SW480 (cell line): ENCODE results near the gene WSCD2.

ENCODE experiments used
- DNase-seq: peaks from one replicate; pipeline ENCODE4 v3.0.0-alpha.2; 2016; ENCODE audit warnings: low spot score

The WSCD2 gene

DNA sequence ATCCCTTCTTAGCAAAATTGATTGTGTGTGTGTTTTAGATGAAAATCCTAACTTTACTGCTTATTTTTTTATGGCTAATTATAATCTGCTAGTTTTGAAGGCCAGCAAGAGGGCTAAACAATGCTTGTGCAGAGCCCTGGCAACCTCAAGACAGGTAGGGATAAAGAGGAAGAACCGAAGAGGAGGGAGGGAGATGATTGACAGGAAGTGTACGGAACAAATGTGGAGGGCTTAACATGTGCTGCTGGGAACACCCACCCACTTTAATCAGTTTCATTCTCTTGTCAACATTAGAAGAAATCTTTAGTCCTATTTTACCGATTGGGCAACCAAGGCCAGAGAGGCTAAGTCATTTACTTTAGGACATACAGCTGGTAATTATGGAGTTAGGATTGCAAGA, 1.4 kb upstream of the WSCD2 start:
- DNase-seq = no peak

DNA sequence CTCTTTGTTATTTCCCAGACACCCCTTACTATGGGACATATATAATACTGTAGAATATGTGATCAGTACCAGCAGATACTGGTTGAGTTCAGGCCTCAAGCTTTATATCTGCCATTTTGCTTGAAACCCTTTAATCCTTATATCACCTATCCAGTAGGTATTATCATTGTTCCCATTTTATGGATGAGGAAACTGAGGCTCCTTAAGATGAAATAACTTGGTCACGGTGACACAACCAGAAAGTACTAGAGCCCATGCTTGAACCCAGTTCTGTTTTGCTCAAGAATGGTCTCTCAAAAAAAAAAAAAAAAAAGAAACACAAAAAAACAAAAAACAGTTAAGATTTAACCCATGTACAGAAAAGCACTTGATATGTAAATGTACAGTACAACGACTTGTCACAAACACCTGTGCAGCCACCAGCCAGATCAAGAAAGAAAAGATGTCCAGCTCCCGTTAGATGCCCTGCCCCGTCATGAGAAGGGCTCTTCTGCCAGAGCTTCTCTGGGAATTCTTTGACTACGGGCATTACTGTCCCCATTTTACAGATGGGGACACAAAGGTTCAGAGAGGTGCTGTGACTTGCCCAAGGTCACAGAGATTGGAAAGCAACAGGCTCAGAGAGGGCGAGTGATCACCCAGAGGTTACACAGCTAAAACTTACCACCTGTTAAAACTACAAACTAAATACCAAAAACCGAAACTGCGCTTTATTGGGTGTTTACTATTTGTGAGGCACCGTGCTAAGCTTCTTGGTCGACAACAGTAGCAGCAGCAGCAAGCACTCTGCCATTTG, 669 bp upstream of the WSCD2 start:
- no peak for DNase-seq

DNA sequence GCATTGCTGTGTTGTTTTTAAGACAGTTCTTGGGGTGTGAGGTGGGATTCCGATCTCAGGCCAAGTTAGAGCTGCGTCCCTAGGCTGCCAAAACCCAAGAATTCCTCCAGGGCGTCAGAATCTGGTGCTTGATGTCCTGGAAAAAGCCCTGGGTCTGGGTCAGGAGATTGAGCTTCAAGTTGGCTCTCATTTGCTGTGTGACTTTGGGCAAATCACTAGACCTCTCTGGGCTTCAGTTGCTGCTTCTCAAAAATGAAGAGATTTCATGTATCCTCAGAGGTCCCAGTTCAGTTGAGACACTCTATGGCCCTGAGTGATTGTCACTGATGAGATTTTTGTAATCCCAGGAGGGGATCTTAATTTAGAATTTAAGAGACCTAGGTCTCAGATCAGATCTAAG, 1.9 kb downstream of the WSCD2 start:
- no peak for DNase-seq

DNA sequence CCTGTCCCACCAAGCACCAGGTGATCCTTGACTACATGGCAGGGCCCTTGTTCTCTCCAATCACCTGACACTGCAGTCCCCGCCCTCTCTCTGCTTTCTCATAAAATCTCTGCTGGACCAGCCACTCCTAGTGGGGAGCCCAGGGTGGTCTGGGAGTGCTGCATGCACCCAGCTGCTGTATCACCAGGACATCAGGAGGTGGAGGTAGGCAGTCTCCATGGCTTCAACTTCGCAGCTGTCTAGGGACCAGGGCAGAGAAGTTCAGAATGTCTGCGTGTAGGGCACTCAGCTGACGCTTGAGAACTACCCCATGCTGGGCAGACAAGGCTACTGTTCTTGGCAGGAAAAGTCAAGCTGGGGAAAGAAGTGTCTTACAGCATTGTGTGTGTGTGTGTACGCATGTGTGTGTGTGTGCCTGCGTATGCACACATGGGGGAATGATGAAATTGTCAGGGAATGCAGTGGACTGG, 2.6 kb downstream of the WSCD2 start:
- DNase-seq = no peak

DNA sequence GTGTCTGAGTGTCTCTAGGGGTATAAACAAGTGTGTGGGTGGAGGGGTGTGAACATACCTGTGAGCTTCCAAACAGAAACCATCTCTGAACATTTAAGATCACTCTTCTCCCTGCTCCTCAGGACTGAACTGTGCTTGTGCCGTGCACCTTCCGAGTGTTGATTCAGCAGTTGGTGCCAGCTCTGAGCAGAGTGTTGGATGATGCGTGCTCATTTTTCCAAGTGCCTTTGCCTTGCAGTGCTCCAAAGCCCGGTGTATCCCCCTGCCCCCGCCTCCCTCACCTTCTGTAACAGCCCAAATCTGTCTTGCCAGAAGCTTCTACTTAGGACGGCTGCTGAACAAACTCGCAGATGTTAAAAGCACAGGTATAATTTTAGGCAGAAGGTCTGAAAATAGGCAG, 4.4 kb downstream of the WSCD2 start:
- no peak for DNase-seq

DNA sequence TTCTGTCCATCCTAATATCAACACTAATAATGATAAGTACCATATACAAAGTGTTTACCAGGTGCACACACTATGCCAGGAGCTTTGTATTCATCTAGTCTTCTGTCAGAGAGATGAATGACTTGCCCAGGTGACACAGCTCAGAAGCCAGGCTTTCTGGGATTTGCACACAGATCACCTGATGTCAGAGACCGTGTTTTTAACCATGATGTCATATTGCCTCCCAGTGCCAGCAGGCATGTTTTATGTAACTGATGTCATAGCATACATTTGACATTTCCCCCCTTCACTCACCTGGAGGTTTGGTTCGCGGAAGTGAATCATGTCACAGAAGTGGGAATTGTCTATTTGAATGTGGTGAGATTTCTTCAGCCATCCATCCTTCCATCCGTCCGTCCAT, 5.7 kb downstream of the WSCD2 start:
- no peak for DNase-seq

DNA sequence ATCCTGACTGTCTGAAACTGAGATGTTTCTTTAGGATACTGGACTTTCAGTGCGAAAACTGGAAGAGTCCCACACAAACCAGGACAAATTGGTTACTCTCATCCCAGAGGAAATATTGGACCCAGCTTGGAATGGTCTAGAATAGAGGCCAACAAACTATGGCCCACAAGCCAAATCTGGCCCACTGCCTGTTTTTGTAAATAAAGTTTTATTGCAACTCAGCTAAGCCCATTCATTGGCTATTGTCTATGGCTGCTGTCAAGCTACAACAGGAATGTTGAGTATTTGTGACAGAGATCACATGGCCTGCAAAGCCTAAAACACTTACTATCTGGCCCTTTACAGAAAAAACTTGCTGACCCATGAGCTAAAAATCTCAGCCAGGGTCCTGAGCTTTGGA, 6.5 kb downstream of the WSCD2 start:
- DNase-seq = no peak

DNA sequence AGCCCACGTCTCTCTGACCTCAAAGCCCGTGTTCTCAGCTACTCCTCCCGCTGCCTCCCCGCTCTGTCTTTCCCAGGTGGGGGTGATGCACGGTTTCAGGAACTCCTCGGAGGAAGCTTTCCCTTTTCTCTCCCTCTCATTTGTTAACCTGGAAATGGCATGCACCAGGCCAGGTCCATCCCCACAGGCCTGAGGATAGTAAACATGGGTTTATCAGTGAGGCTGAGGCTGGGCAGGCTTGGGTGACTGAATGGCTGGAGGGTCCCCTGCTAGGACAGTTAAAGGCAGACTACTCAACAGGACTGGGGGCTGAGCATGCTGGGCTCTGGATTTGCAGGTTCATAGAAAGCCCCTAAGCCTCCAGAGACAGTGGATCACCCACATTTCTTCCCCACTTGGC, 7.6 kb downstream of the WSCD2 start:
- no peak for DNase-seq

DNA sequence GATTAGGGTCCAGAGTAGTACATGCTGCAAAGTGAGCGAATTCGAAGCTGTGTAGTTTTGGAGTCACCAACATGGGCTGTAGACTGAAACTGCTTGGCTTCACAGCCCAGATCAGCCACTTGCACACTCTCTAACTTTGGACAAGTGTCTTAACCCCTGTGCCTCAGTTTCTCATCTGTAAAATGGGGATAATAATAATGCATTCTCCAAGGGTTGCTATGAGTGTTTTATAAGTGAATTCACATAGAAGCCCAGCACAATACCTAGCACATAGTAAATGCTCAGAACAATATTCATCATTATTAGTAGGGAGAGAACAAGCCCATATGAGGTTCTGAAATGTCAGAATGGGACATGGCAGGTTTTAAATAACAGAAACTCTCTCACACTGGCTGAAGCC, 10.4 kb downstream of the WSCD2 start:
- DNase-seq = no peak

DNA sequence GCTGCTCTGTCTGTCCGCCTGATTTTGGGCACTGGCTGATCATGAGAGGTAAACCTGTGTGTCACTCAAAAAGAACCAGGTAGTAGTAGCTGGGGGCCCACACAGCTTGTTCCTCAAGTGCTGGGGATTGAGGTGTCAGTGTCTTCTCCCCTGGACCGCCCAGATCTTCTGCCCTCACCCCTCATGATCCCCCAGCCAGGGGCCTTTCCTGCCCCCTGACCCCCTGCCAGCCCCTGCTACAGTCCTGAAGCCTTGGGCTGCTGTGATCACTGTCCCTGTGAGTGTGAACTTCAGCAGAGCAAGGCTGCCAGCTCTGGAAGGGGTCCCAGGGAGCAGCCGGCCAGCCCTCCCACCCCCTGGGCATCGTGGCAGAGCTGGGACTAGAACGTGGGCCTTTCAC, 11.4 kb downstream of the WSCD2 start:
- DNase-seq = no peak

DNA sequence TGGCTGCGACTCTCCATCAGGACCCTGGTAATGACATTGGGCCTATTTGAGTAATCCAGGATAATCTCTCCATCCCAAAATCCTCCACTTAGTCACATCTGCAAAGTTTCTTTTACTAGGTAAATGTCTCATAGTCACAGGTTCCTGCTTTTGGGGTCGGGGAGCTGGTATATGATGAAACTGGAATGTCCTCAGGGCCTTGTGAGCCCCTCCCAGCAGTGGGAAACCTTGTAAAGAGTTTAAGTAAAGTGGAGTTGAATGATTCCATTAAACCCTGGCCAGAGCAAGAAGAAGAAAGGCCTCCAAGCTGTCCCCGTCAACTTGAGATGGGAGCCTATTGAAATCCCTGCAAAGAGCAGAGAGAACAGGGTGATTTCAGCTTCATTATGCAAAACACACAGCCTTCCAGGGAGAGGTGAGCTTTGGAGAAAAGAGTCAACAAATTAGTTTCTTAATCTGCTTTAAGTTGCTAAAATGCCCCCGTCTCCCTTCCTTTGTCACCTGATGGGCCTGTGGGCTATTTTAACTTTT, 12.6 kb downstream of the WSCD2 start:
- DNase-seq = no peak

DNA sequence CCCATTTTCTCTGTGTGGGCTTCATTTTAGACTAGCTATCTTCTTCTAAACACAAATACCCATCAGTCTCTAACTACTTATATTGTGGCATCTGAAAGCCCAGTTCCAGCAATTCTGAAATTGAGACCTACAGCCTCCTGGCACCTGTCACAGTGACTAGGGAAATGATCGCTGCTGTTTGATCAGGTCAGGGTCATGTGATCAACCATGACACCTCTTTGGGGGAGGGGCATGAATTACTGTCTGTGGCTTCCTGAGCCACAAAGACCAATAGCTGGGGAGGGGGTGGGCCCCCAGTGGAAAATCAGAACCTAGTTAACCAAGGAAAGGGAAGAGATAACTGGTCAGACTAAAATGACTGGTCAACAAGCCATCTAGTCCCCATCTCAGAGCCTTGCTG, 14.1 kb downstream of the WSCD2 start:
- DNase-seq = no peak

DNA sequence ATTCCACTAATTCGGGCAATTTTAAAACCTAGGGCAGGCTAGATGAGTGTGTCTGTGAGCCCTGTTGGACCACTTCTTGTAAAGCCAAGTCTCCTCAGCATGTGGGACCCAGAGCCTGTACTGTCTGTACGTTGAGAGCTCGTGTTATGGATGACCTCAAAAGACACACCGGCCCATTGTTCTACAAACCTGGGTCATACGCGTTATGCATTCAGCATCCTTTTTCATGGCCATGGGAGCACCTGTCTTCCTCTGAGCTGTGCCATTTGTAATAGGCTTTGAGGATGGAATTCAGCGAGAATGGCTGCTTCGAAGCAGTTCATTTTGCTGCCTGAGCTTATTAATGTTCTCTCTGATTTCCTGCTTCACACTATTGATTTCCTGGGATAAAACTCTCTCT, 15.0 kb downstream of the WSCD2 start:
- DNase-seq = no peak

DNA sequence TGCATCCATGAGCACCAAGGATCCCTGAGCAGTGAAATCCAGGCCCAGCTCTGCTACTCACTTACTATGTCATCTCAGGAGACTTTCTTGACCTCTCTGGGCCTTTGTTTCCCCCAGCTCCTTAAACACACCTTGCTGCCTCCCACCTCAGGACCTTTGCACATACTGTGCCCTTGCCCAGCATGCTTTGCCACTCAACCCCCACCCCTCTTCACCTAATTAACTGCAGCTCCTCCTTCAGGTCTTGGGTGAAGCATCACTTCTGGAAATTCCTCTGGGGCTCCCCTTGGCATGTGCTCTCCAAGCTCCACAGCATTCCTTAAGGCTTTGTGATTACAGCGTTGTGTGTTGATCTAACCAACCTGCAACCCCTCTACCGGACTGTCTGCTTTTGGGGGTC, 15.9 kb downstream of the WSCD2 start:
- no peak for DNase-seq

DNA sequence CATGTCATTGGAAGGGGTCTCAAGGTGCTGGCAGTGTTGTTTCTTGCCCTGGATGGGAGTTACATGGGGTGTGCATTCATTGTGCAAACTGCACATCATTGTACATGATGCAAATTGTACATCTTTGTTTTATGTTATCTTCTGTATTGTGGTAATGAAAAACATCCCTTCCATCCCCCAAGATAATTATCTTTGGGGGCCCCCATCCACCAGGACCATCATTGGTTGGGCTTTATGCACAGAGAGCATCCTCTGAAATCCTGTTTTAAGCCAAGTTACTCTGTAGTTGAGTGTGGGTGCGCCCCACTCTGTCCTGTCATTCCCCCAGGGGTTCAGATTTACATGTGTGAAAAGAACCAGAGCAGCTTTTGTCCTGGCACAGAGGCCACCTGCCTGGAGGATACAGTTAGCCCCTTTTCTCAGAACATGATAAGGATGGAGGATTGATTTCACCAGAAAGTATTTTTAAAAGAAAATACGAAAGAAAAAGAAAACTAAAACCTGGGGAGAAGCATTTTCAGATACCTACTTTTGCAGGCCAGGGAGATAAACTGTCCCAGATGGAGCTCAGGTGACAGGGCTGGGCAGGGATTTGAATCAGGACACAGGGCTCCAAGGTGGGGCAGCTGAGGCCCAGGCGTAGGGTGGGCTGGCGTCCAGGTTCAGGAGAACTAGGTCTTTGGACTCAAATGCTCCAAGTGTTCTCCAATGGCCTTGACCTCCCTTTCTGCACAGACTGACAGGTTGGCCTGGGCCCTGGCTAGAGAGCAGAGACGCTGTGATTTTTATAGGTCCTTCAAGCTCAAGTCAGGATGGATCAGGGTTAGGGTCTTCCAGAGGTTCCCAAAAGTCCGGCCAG, 17.2 kb downstream of the WSCD2 start:
- DNase-seq = no peak

DNA sequence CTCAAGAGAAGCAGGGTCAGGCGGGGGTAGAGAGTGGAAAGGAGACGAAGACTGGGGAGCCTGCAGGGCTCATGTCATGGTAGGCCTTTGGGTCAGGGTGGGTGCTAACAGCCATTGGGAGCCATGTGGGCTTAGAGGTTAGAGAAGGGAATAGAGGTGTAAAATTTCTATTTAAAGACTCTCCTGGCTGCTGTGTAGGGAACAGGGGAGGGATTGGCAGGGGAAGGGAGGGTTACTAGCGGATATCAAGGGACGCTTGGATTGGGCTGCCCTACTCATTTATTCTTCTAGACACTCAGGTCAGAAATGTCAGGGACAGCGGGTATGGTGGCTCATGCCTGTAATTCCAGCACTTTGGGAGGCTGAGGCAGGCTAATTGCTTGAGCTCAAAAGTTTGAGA, 18.2 kb downstream of the WSCD2 start:
- no peak for DNase-seq

DNA sequence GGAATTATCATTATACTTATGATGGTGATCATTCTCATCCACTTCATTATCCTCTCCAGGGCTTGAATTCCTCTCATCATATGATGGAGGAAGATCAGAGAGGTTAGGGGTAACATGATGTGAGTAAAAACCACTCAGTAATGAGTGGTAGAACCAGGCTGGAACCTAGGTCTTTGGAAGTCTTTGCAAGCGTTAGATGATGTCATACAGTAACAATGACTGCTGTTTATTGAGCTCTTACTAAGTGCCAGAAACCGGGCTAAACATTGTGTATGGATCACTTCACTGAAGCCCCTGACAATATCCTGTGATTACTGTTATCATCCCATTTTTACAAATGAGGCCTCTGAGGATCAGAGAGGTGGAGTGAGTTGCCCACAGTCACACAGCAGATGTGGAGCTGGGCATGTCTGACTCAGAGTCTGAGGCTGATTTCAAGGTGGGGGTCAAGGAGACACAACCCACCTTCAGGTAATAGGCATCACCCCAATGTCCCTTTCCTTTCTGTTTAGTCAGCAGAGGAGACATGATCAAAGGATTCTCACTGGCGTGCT, 19.5 kb downstream of the WSCD2 start:
- DNase-seq = no peak

DNA sequence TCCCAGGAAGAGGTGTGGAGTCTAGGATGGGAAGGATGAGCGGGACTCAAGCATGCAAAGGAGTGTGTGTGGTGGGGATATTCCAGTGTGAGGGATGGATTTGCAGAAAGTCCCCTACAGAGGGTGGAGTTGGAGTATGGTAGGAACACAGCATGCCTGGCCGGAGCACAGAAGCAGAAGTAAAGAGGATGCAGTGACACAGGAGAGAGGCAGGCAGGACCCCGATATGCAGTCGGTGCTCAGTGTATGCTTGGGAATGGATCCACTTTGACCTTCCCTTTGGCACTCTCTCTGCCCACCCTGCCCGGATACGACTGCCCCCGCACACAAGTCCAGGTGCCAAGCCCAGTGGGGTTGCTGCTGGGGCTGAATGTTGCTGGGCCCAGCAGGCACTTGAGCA, 21.3 kb downstream of the WSCD2 start:
- no peak for DNase-seq

DNA sequence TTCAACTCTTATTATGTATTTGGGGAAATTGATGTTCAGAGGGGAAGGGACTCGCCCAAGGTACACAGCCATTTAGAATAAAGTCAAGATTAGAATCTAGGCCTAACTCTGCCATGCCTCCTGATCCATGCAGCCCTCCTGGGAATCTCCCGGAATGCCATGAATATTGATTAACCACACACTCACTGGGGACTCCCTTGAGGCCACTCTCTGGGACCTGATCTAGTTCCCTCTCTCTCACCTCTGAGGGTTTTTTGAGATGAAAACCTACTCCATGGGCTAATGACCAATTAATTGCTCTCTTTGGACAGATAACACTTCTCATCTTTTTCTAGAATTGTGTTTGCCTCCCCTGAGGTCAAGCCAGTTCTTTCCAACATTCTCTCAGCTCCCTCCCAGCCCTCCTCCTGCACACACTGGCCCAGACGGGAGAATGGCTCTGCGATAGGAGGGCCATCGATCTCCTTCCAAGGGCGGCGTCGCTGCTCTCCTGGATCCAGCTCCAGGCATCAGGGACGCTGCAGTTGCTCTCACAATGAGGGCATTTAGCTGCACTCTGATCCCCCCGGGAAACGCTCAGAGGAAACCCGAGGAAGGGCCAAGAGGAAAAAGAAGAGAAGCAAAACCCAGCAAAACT, 22.6 kb downstream of the WSCD2 start:
- DNase-seq = no peak

DNA sequence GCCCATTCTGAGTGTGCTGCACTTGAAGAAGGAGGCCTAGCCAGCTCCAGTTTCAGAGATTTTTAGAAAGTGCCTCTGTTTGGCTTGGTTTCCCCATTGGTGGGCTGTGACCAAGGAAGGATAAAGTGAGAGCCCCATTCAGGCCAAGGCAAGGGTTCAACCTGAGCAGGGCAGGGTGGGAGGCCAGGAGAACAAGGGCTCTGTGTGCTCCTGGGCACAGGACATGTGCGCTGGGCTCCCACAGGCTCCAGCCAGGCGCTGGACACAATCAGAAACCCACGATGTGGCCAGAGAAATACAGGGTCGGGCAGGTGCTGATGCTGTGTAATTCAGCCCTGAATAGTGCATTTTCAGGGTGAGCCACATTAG, 23.1 kb downstream of the WSCD2 start:
- DNase-seq = no peak

DNA sequence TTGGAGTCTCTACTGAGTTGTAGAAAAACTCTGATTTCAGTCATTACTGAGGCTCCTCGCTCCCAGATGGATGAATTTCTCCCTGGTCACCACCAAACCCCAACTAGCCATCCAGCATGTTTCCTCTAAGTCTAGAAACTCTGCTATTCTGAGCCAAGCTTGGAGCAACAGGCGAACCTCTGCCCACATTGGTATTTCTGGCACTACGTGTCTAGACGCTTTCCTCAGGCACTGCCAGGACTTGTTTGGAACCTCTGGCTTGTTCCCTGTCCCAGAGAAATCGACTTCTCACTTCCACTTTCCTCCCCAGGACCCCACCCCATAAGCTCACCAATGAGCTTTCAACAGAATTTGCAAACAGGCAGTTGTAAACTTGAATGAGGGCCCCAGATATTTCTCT, 27.6 kb downstream of the WSCD2 start:
- no peak for DNase-seq

DNA sequence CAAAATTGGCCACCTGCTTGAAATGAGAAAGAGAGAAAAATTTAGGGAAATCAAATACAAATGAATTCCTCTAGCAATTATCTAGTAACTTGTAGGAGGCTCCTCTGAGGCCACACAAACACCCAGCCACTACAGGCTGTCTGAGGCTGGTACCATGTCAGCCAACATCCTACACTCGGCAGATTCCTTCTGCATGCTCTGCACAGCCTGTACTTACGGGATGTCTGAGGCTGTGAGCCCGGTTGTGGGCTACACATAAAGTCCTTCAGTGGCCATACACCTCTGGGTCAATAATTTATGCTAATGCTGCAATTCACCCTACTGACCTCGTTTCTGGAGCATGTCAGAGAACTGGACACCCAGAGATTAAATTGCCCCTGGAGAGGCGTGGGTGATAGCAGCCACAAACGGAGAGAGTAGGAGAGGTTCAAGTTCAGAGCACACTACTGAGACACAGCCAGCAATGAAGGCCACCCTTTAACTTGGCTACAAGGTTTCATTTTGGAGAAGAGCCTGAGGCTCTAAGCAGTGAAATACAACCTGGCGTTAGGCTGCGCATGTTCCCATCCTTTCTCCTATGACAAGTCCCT, 28.9 kb downstream of the WSCD2 start:
- no peak for DNase-seq
